GM19463 (cell line): Measurements from ENCODE around the gene TRIM74.
"Not testable (repeated sequence)": the region's sequence is repeated elsewhere in the genome, so short reads cannot be mapped to it uniquely, and the experiment has no call there.

Experiments used
- ATAC-seq: cut with Tn5 transposase; IDR thresholded peaks from one replicate; pipeline ENCODE4 v1.9.1; 2021; ENCODE audit warnings: mild to moderate bottlenecking, moderate library complexity; ENCODE audit not compliant: unreplicated experiment

TRIM74 gene

DNA sequence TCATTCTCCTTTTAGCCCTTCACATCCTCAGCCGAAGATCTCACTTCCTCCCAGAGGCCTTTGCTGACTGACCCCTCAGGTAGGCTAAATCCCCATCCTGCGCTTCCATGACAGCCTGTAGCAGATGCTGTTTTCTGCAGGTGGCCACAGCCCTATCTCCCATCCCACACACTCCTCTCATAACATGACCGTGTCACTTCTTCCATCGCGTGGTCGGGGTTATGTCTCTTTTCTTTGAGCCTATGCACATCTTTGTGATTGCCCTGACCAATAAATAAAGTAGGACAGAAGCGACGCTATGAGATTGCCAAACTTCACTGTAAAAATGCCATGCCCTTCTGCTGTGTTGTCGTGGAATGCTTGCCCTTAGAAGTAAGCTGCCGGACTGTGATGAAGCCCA, 55.5 kb downstream of the TRIM74 start:
- not testable (repeated sequence) for ATAC-seq

GRCh38 chr7:72911395-72911794, 57.9 kb downstream of the TRIM74 start:
- ATAC-seq, result not testable (repeated sequence)
